ENCODE data around the gene NLGN1. TPM values are rescaled to one million over a fixed set of nuclear protein-coding genes. Genes with fewer than 3 reads are reported as not detected.

Gene NLGN1
- total and polyA plus RNA-seq, 9 of the 15 experiments (the other 6 are each of a cell fraction or from before 2014, with no cell fraction given), result under 0.01 to 0.01 TPM; not detected in 7

DNA sequence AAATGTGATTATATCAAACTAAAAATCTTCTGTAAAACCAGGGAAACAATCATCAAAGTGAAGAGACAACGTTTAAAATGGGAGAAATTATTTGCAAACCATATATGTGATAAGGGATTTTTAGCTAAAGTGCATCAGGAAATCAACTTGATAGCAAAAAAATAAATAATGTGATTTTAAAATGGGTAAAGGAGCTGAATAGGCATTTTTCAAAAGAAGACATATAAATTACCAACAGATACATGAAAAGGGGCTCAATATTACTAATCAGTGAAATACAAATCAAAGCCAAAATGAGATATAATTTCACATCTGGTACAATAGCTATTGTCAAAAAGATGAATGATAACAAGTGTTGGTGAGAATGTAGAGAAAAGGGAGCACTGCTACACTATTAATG is 924.0 kb downstream of the NLGN1 start:
- no peaks in the 10 kb centered on the region for H3K27me3 ChIP-seq (ENCODE audit: control insufficient read depth in 2 of 2, insufficient read depth in 2 of 2, low read length in 2 of 2)
- in situ Hi-C loops (cut with MboI), result no loop called here
- no peaks in the 10 kb centered on the region for H3K79me2 ChIP-seq (ENCODE audit: control insufficient read depth, insufficient read depth, low read length)
- no peaks in the 10 kb centered on the region for H3K9me1 ChIP-seq (ENCODE audit: control insufficient read depth, insufficient read depth, low read length)
- ChIA-PET POLR2A (no interaction called here), CTCF (ENCODE audit: low intra/inter-chr PET ratio) (no interaction called here)
- no peak overlapping the region for H3K9ac ChIP-seq (ENCODE audit: insufficient read depth in 1 of 2, low read depth in 2 of 2, low read length in 2 of 2)
- no peaks in the 10 kb centered on the region for H3K9me3 ChIP-seq (replicated peaks; ENCODE audit: control insufficient read depth, insufficient read depth, low read depth, low read length)
- 0 out of 2 replicates have a peak, but pooled peaks have one; percentile 25 for TF ChIP-seq C11orf30 (IDR thresholded peaks at IDR 0.05; ENCODE audit: low read depth)
- peak; percentile 61 for TF ChIP-seq ZNF316 (IDR thresholded peaks at IDR 0.05)
- TF ChIP-seq BRD4 (IDR thresholded peaks at IDR 0.05), result no peak
- H3K36me3 ChIP-seq (ENCODE audit: control insufficient read depth, insufficient read depth, low read length), result no peaks in the 10 kb centered on the region
- no peak overlapping the region for H2AFZ ChIP-seq (ENCODE audit: low read depth, low read length)
- no peak overlapping the region for H3K27ac ChIP-seq (ENCODE audit: extremely low read depth, low read depth, low read length)
- BruUV-seq (replicated peaks), result no TSS peak
- no peak overlapping the region for H3K4me3 ChIP-seq
- FAIRE-seq (no peak), ATAC-seq (no peak), DNase-seq (ENCODE audit: extremely low read depth in 1 of 4, low spot score in 3 of 4) (no peak)
- no peaks in the 10 kb centered on the region for H3K4me1 ChIP-seq (replicated peaks in 1 of 2; ENCODE audit: control insufficient read depth in 2 of 2, insufficient read depth in 2 of 2, low read length in 2 of 2)
- H3K4me2 ChIP-seq (ENCODE audit: insufficient read depth, low read length), result no peak overlapping the region
- WGBS (ENCODE audit: insufficient coverage, low coverage, missing lambda C conversion rate), result 0% methylated on average over 1 of the region's 1 CpG
- intact Hi-C loops (cut with micrococcal nuclease), result no loop called here
- no peaks in the 10 kb centered on the region for H4K20me1 ChIP-seq (replicated peaks; ENCODE audit: control insufficient read depth, insufficient read depth, low read length)

DNA sequence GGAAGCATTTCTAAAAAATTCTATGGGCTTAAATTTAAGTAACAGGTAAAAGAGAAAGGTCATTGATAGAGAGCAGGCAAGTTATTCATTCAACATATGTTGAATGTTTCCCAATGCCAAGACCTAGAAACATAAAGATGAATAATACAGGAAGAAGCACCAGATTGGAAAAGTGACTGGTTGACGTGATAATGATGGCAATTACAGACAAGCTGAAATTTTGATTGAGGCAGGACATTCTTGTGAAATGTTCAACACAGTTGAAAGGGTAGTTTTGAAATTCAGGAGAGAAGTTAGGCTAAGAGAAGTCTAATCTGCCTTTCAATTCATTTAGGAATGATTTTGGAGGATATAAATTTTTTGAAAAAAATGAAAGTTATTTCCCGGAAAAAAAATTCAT is 925.2 kb downstream of the NLGN1 start:
- no peak overlapping the region for H3K4me2 ChIP-seq (ENCODE audit: insufficient read depth, low read length)
- ChIA-PET CTCF (ENCODE audit: low intra/inter-chr PET ratio) (no interaction called here), POLR2A (no interaction called here)
- no peaks in the 10 kb centered on the region for H3K9me3 ChIP-seq (replicated peaks; ENCODE audit: control insufficient read depth, insufficient read depth, low read depth, low read length)
- FAIRE-seq (no peak), DNase-seq (ENCODE audit: extremely low read depth in 1 of 4, low spot score in 3 of 4) (no peak), ATAC-seq (no peak)
- no peaks in the 10 kb centered on the region for H3K79me2 ChIP-seq (ENCODE audit: control insufficient read depth, insufficient read depth, low read length)
- H3K9ac ChIP-seq (ENCODE audit: insufficient read depth in 1 of 2, low read depth in 2 of 2, low read length in 2 of 2), result no peak overlapping the region
- BruUV-seq (replicated peaks), result no TSS peak
- no peak overlapping the region for H3K27ac ChIP-seq (ENCODE audit: extremely low read depth, low read depth, low read length)
- 4% methylated on average over 2 of the region's 2 CpGs for WGBS (ENCODE audit: insufficient coverage, low coverage, missing lambda C conversion rate)
- H2AFZ ChIP-seq (ENCODE audit: low read depth, low read length), result no peak overlapping the region
- in situ Hi-C loops (cut with MboI), result no loop called here
- no peaks in the 10 kb centered on the region for H4K20me1 ChIP-seq (replicated peaks; ENCODE audit: control insufficient read depth, insufficient read depth, low read length)
- no peak overlapping the region for H3K4me3 ChIP-seq
- H3K4me1 ChIP-seq (replicated peaks in 1 of 2; ENCODE audit: control insufficient read depth in 2 of 2, insufficient read depth in 2 of 2, low read length in 2 of 2), result no peaks in the 10 kb centered on the region
- H3K27me3 ChIP-seq (ENCODE audit: control insufficient read depth in 2 of 2, insufficient read depth in 2 of 2, low read length in 2 of 2), result no peaks in the 10 kb centered on the region
- H3K36me3 ChIP-seq (ENCODE audit: control insufficient read depth, insufficient read depth, low read length), result no peaks in the 10 kb centered on the region
- intact Hi-C loops (cut with micrococcal nuclease), result no loop called here
- no peaks in the 10 kb centered on the region for H3K9me1 ChIP-seq (ENCODE audit: control insufficient read depth, insufficient read depth, low read length)
- TF ChIP-seq ZNF695 (CRISPR knock-in tag; IDR thresholded peaks at IDR 0.05) (no peak), ZNF324 (CRISPR knock-in tag; IDR thresholded peaks at IDR 0.05) (no peak), SMAD1 (IDR thresholded peaks at IDR 0.05; ENCODE audit: low read depth, low read length, partially characterized antibody) (no peak), GTF2F1 (IDR thresholded peaks at IDR 0.05; ENCODE audit: low read depth, low read length) (no peak), NCOR1 (IDR thresholded peaks at IDR 0.05) (no peak), ZNF24 (IDR thresholded peaks at IDR 0.05) (no peak), RBM39 (optimal IDR thresholded peaks at IDR 0.05; ENCODE audit: low read depth, low read length) (no peak), KDM4B (IDR thresholded peaks at IDR 0.05; ENCODE audit: borderline replicate concordance in 2 of 2, low read depth in 1 of 2) (no peak), CBFA2T3 (IDR thresholded peaks at IDR 0.05) (no peak), ZNF316 (IDR thresholded peaks at IDR 0.05) (no peak)
- TF ChIP-seq, protein P1, sequence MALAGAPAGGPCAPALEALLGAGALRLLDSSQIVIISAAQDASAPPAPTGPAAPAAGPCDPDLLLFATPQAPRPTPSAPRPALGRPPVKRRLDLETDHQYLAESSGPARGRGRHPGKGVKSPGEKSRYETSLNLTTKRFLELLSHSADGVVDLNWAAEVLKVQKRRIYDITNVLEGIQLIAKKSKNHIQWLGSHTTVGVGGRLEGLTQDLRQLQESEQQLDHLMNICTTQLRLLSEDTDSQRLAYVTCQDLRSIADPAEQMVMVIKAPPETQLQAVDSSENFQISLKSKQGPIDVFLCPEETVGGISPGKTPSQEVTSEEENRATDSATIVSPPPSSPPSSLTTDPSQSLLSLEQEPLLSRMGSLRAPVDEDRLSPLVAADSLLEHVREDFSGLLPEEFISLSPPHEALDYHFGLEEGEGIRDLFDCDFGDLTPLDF (CRISPR knock-in tag; IDR thresholded peaks at IDR 0.05), result no peak
- TF ChIP-seq, protein P2, sequence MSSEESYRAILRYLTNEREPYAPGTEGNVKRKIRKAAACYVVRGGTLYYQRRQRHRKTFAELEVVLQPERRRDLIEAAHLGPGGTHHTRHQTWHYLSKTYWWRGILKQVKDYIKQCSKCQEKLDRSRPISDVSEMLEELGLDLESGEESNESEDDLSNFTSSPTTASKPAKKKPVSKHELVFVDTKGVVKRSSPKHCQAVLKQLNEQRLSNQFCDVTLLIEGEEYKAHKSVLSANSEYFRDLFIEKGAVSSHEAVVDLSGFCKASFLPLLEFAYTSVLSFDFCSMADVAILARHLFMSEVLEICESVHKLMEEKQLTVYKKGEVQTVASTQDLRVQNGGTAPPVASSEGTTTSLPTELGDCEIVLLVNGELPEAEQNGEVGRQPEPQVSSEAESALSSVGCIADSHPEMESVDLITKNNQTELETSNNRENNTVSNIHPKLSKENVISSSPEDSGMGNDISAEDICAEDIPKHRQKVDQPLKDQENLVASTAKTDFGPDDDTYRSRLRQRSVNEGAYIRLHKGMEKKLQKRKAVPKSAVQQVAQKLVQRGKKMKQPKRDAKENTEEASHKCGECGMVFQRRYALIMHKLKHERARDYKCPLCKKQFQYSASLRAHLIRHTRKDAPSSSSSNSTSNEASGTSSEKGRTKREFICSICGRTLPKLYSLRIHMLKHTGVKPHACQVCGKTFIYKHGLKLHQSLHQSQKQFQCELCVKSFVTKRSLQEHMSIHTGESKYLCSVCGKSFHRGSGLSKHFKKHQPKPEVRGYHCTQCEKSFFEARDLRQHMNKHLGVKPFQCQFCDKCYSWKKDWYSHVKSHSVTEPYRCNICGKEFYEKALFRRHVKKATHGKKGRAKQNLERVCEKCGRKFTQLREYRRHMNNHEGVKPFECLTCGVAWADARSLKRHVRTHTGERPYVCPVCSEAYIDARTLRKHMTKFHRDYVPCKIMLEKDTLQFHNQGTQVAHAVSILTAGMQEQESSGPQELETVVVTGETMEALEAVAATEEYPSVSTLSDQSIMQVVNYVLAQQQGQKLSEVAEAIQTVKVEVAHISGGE (CRISPR knock-in tag; IDR thresholded peaks at IDR 0.05), result no peak
